ENCODE data around the gene DCUN1D3.
"Not testable (repeated sequence)": the region's sequence is repeated elsewhere in the genome, so short reads cannot be mapped to it uniquely, and the experiment has no call there.

DCUN1D3 gene

GRCh38 chr16:20887207-20887606, 13.0 kb downstream of the DCUN1D3 start:
- DNase-seq (ENCODE audit: low read depth in 3 of 3) = no peak

GRCh38 chr16:20886320-20886719, 13.8 kb downstream of the DCUN1D3 start:
- DNase-seq (ENCODE audit: low read depth in 3 of 3) = no peak

- DNase-seq (ENCODE audit: low read depth in 3 of 3) = no peak
These were observed 16.0 kb downstream of the DCUN1D3 start for GRCh38 chr16:20884240-20884556.

- DNase-seq (ENCODE audit: low read depth in 3 of 3) = no peak
These were observed 16.5 kb downstream of the DCUN1D3 start for GRCh38 chr16:20883554-20884239.

GRCh38 chr16:20881503-20881878, 18.7 kb downstream of the DCUN1D3 start:
- DNase-seq (ENCODE audit: low read depth in 3 of 3) = no peak

- no peak for DNase-seq (ENCODE audit: low read depth in 3 of 3)
These were observed 19.2 kb downstream of the DCUN1D3 start for GRCh38 chr16:20880867-20881502.

- DNase-seq (ENCODE audit: low read depth in 3 of 3) = no peak
These were observed 20.8 kb downstream of the DCUN1D3 start for GRCh38 chr16:20879175-20880040.

GRCh38 chr16:20878682-20879147, 21.4 kb downstream of the DCUN1D3 start:
- DNase-seq (ENCODE audit: low read depth in 3 of 3) = no peak

GRCh38 chr16:20875355-20875650, 24.9 kb downstream of the DCUN1D3 start:
- DNase-seq (ENCODE audit: low read depth in 3 of 3) = no peak

- no peak for DNase-seq (ENCODE audit: low read depth in 3 of 3)
These were observed 26.0 kb downstream of the DCUN1D3 start for GRCh38 chr16:20874088-20874581.

- DNase-seq (ENCODE audit: low read depth in 3 of 3) = no peak
These were observed 26.8 kb downstream of the DCUN1D3 start for GRCh38 chr16:20873331-20873730.

GRCh38 chr16:20871941-20872815, 28.0 kb downstream of the DCUN1D3 start:
- no peak for DNase-seq (ENCODE audit: low read depth in 3 of 3)

- DNase-seq (ENCODE audit: low read depth in 3 of 3) = no peak
These were observed 28.9 kb downstream of the DCUN1D3 start for GRCh38 chr16:20871258-20871657.

GRCh38 chr16:20870122-20870820, 29.9 kb downstream of the DCUN1D3 start:
- DNase-seq (ENCODE audit: low read depth in 3 of 3) = no peak

- DNase-seq (ENCODE audit: low read depth in 3 of 3) = no peak
These were observed 31.3 kb downstream of the DCUN1D3 start for GRCh38 chr16:20868890-20869289.

GRCh38 chr16:20867585-20867984, 32.6 kb downstream of the DCUN1D3 start:
- no peak for DNase-seq (ENCODE audit: low read depth in 3 of 3)

GRCh38 chr16:20866801-20867200, 33.4 kb downstream of the DCUN1D3 start:
- no peak for DNase-seq (ENCODE audit: low read depth in 3 of 3)

GRCh38 chr16:20866145-20866772, 33.9 kb downstream of the DCUN1D3 start:
- DNase-seq (ENCODE audit: low read depth in 3 of 3) = no peak

- DNase-seq (ENCODE audit: low read depth in 3 of 3) = no peak
These were observed 34.6 kb downstream of the DCUN1D3 start for GRCh38 chr16:20865420-20866131.

GRCh38 chr16:20864376-20864775, 35.8 kb downstream of the DCUN1D3 start:
- DNase-seq (ENCODE audit: low read depth in 3 of 3) = not testable (repeated sequence)

Data from stimulated activated CD4-positive, alpha-beta T cell treated with anti-CD3 and anti-CD28 coated beads, TNF-alpha, amount 100 ng/mL, for 24 hours (primary cell).